IMR-90 (cell line): ENCODE data around the gene TMEM245. TPM values are rescaled to one million over a fixed set of nuclear protein-coding genes. Genes with fewer than 3 reads are reported as not detected.

Source experiments
- ATAC-seq: fragments of 200-7000 bp; cut with Tn5 transposase; 2 replicates; pipeline ENCODE4 v1.9.1; 2020; ENCODE audit warnings: low read depth, mild to moderate bottlenecking, moderate library complexity
- BruUV-seq: library from RNA; stranded (reverse); fragments of 400-500 nt; replicated peaks from 2 replicates; lab custom pipeline; 2021; lab: Mats Ljungman, UMichigan
- CTCF ChIA-PET: fragments of 300-600 bp; formaldehyde crosslinking; extraction: SDS; loops from one replicate; lab custom pipeline; 2021; ENCODE audit warnings: antibody characterized with exemption; lab: Yijun Ruan, JAX
- POLR2A ChIA-PET: fragments of 300-600 bp; sonication (Branson Sonifier 250); formaldehyde crosslinking; loops from one replicate; lab custom pipeline; 2022; ENCODE audit warnings: antibody characterized with exemption; ENCODE audit not compliant: unreplicated experiment; lab: Charles Lee
- DNase-seq: peaks from one replicate; pipeline ENCODE4 v3.0.0; 2013
- H2AFZ ChIP-seq: replicated peaks from 2 replicates; pipeline ENCODE3; 2013; ENCODE audit warnings: low read length, mild to moderate bottlenecking; ENCODE audit not compliant: poor library complexity
- H2AK5ac ChIP-seq: 2 replicates; pipeline ENCODE4 v1.6.1; 2013; ENCODE audit warnings: low read depth, low read length, inconsistent platforms
- H2AK9ac ChIP-seq: replicated peaks from 2 replicates; pipeline ENCODE3; 2013; ENCODE audit warnings: mild to moderate bottlenecking, low read depth, low read length, moderate library complexity; ENCODE audit not compliant: poor library complexity
- H2BK120ac ChIP-seq: 2 replicates; pipeline ENCODE4 v1.6.1; 2013; ENCODE audit warnings: low read depth, low read length, inconsistent platforms
- H2BK15ac ChIP-seq: 3 replicates; pipeline ENCODE4 v1.6.1; 2013; ENCODE audit warnings: low read depth, low read length, inconsistent platforms
- H2BK20ac ChIP-seq: 2 replicates; pipeline ENCODE4 v1.6.1; 2013; ENCODE audit warnings: low read depth, mild to moderate bottlenecking, inconsistent platforms, low read length, moderate library complexity
- H2BK5ac ChIP-seq: 2 replicates; pipeline ENCODE4 v1.6.1; 2013; ENCODE audit warnings: mild to moderate bottlenecking, low read depth, low read length, inconsistent platforms; ENCODE audit not compliant: poor library complexity, severe bottlenecking
- H3K14ac ChIP-seq: replicated peaks from 2 replicates; pipeline ENCODE4 v1.6.1; 2013; ENCODE audit warnings: low read depth, low read length, inconsistent platforms
- H3K18ac ChIP-seq: 2 replicates; pipeline ENCODE4 v1.6.1; 2013; ENCODE audit warnings: low read depth, low read length, control low read depth
- H3K23ac ChIP-seq: 2 replicates; pipeline ENCODE4 v1.6.1; 2013; ENCODE audit warnings: low read depth, low read length, inconsistent platforms
- H3K27ac ChIP-seq: 2 replicates; pipeline ENCODE4 v1.5.1; 2013; ENCODE audit warnings: mild to moderate bottlenecking, control low read depth, low read length; ENCODE audit not compliant: insufficient read depth
- H3K27me3 ChIP-seq: 2 replicates; pipeline ENCODE4 v1.6.1; 2013; ENCODE audit warnings: low read length; ENCODE audit not compliant: control insufficient read depth, insufficient read depth
- H3K36me3 ChIP-seq: 2 replicates; pipeline ENCODE4 v1.6.1; 2013; ENCODE audit warnings: low read length, mixed read lengths; ENCODE audit not compliant: control insufficient read depth, insufficient read depth
- H3K4ac ChIP-seq: 2 replicates; pipeline ENCODE4 v1.6.1; 2013; ENCODE audit warnings: low read depth, low read length, inconsistent platforms
- H3K4me1 ChIP-seq: 2 replicates; pipeline ENCODE4 v1.6.1; 2013; ENCODE audit warnings: low read length, mixed read lengths; ENCODE audit not compliant: control insufficient read depth, insufficient read depth
- H3K4me2 ChIP-seq: 2 replicates; pipeline ENCODE4 v1.6.1; 2013; ENCODE audit warnings: low read depth, mild to moderate bottlenecking, control low read depth, low read length, moderate library complexity
- H3K4me3 ChIP-seq: 2 replicates; pipeline ENCODE4 v1.5.1; 2013; ENCODE audit warnings: low read depth, mild to moderate bottlenecking, control low read depth, low read length, moderate library complexity; ENCODE audit not compliant: insufficient read depth
- H3K56ac ChIP-seq: 2 replicates; pipeline ENCODE4 v1.6.1; 2013; ENCODE audit warnings: low read length, inconsistent platforms; ENCODE audit not compliant: insufficient read depth; ENCODE audit errors: extremely low read depth
- H3K79me1 ChIP-seq, 2 experiments: 2 replicates each; pipeline ENCODE4 v1.6.1; 2013; ENCODE audit warnings: low read length in 2 of 2, inconsistent platforms in 1 of 2, low read depth in 1 of 2
- H3K9ac ChIP-seq: 2 replicates; pipeline ENCODE4 v1.6.1; 2013; ENCODE audit warnings: low read depth, low read length, control low read depth
- H3K9me1 ChIP-seq: 2 replicates; pipeline ENCODE4 v1.6.1; 2013; ENCODE audit warnings: low read length, inconsistent platforms; ENCODE audit not compliant: insufficient read depth
- H3K9me3 ChIP-seq: 2 replicates; pipeline ENCODE4 v1.6.1; 2013; ENCODE audit warnings: low read length; ENCODE audit not compliant: control insufficient read depth, insufficient read depth
- H4K20me1 ChIP-seq: 2 replicates; pipeline ENCODE4 v1.6.1; 2013; ENCODE audit warnings: low read length, inconsistent platforms; ENCODE audit not compliant: insufficient read depth
- H4K5ac ChIP-seq: 2 replicates; pipeline ENCODE4 v1.6.1; 2013; ENCODE audit warnings: mild to moderate bottlenecking, low read depth, low read length, control low read depth
- H4K8ac ChIP-seq, 2 experiments: 2 replicates each; pipeline ENCODE4 v1.6.1; 2013; ENCODE audit warnings: low read depth in 2 of 2, low read length in 2 of 2, control low read depth in 1 of 2, inconsistent platforms in 1 of 2
- H4K91ac ChIP-seq: 2 replicates; pipeline ENCODE4 v1.6.1; 2013; ENCODE audit warnings: low read depth, low read length, inconsistent platforms; ENCODE audit not compliant: insufficient read depth
- CHD1 ChIP-seq: IDR thresholded peaks from 2 replicates; pipeline ENCODE4 v1.6.1; 2012; ENCODE audit warnings: low read depth, low read length, improper control_type of control experiment
- FOS ChIP-seq: fragments of 150-350 bp; IDR thresholded peaks from 2 replicates; pipeline ENCODE4 v1.6.1; 2016; ENCODE audit warnings: low read depth, low read length
- WGBS, 2 experiments: methylation state at CpG; one replicate each; pipeline versions ENCODE4 v1.1.5 to v1.1.7; 2013; ENCODE audit warnings: missing lambda C conversion rate in 2 of 2; ENCODE audit not compliant: insufficient read length in 1 of 2; ENCODE audit errors: extremely low coverage in 2 of 2; 5-methylcytosine and 5-hydroxymethylcytosine counted together
- dilution Hi-C: fragments of 300-500 bp; cut with HindIII; formaldehyde crosslinking; loops from one replicate; pipeline ENCODE4 v1.14.3; 2018; ENCODE audit warnings: low sequenced_read_pairs; ENCODE audit not compliant: unreplicated experiment
- in situ Hi-C: fragments of 300-500 bp; cut with MboI; formaldehyde crosslinking; loops from 3 replicates; pipeline ENCODE4 v1.14.3; 2019; ENCODE audit warnings: low sequenced_read_pairs, inconsistent platforms, mixed read lengths
- intact Hi-C: fragments of 100-400 bp; cut with micrococcal nuclease; formaldehyde crosslinking; loops from 2 replicates; pipeline ENCODE4 v1.10.0; 2022
- polyA plus RNA-seq, 3 experiments: library from polyadenylated mRNA; depleted of rRNA; stranded (reverse); fragments of >200 nt; gene quantifications; 2 replicates each; pipeline ENCODE4 v1.2.3, GENCODE V29; 2012; ENCODE audit warnings: low replicate concordance in 1 of 3
- total RNA-seq: library from RNA; depleted of rRNA; stranded (reverse); fragments of >200 nt; gene quantifications from 2 replicates; pipeline ENCODE4 v1.2.3, GENCODE V29; 2012

The TMEM245 gene
- total and polyA plus RNA-seq, 2 of the 4 experiments (the other 2 are of a cell fraction) = 24.8 to 57.9 TPM

DNA sequence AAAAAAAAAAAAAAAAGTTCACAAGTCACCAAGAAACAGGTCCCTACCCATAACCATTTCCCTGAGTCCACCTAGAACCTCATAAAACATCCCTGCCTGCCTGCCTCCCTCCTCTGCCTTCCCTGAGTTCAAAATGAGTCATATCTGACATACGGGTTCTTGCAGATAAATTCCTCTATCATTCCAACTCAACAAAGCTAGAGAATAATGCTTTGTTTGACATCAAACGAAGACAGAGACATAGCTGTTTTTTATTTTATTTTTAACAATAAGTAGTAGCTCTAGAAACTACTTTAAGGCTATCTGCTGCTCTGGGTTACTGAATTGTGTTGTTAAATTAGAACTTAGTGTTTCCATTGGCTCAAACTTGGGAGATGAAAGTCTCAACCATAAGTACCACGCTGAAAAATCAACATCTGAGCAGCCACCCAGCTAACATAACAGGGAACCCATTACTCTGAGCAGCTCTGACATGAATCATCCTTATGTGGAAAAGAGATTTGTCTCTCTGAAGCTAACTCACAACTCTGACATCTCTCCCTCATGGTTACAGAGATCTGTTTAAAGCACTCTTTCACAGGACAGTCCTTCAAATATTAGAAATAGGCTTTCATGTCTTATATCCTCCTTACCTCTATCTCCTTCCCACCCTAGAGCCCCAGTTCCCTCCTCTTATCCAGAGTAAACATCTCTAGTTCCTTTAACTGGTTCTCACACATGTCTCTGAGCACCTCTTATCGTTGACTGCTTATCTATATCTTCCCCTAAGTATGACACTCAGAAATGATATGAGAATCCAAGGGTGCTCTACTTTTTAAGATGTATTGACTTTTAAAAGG, 12.1 kb downstream of the TMEM245 start:
- Histone ChIP-seq H2AK9ac (no peak overlapping the region), H3K36me3 (peaks cover 2% of the 10 kb centered on the region), H3K79me1 (peaks cover 5 to 21% of the 10 kb centered on the region in 2 experiments), H3K56ac (peak overlapping the region; percentile 59), H3K23ac (peak overlapping the region; percentile 7; the same call in 1 of the 2 replicates), H4K8ac (peak overlapping the region in 1 of 2 experiments; percentile 33; a peak in 2 of 4 replicates), H3K4me1 (peaks cover 6% of the 10 kb centered on the region), H4K5ac (peak overlapping the region; percentile 3; the same call in 1 of the 2 replicates), H3K9me3 (no peaks in the 10 kb centered on the region), H4K20me1 (no peaks in the 10 kb centered on the region; the same call in 1 of the 2 replicates), H2AFZ (no peak overlapping the region), H2BK120ac (peak overlapping the region; percentile 39), H3K4ac (peak overlapping the region; percentile 49; the same call in 1 of the 2 replicates), H3K9me1 (0 out of 2 replicates have a peak, but pooled peaks cover 3% of the 10 kb centered on the region), H3K14ac (no peak overlapping the region; the same call in 1 of the 2 replicates), H3K27ac (peak overlapping the region; percentile 39; the same call in 1 of the 2 replicates), H3K18ac (peak overlapping the region; percentile 74; the same call in 1 of the 2 replicates), H2BK20ac (peak overlapping the region; percentile 50), H3K27me3 (no peaks in the 10 kb centered on the region), H3K4me3 (peak overlapping the region; percentile 11; the same call in 1 of the 2 replicates), H2BK15ac (peak overlapping the region; percentile 17; the same call in 1 of the 3 replicates), H2BK5ac (peak overlapping the region; percentile 98), H2AK5ac (no peak overlapping the region), H4K91ac (peak overlapping the region; percentile 27; the same call in 1 of the 2 replicates), H3K9ac (peak overlapping the region; percentile 24; the same call in 1 of the 2 replicates), H3K4me2 (peak overlapping the region; percentile 97; the same call in 1 of the 2 replicates)
- intact Hi-C loops = no loop called here
- dilution Hi-C loops = no loop called here
- whole genome bisulfite sequencing, 2 experiments = no CpG with 5 or more reads among the region's 4 CpGs
- BruUV-seq = no TSS peak
- ATAC-seq = peak; percentile 67
- TF ChIP-seq FOS = peak; percentile 2; the same call in 1 of the 2 replicates
- TF ChIP-seq CHD1 = no peak
- POLR2A ChIA-PET = interaction anchor here (0.6 kb wide), 1 partner anchor 13 kb away, joined by 11 read pairs; no protein-coding TSS in a partner anchor
- peak; percentile 81 for DNase-seq
- CTCF ChIA-PET = interaction anchor here (0.6 kb wide), 1 partner anchor 168 kb away, joined by 3 read pairs; no protein-coding TSS in a partner anchor
- in situ Hi-C loops = loop anchor here (10.0 kb wide), 1 partner anchor 57 kb away; the partner anchor contains the start of gene FRRS1L
